GM19328 (cell line): Measurements from ENCODE around the gene NEURL2.

Experiments
- ATAC-seq: cut with Tn5 transposase; IDR thresholded peaks from one replicate; pipeline ENCODE4 v1.9.1; 2021; ENCODE audit warnings: mild to moderate bottlenecking, moderate library complexity; ENCODE audit not compliant: unreplicated experiment

Gene NEURL2

GRCh38 chr20:45848421-45848820 is 42.6 kb downstream of the NEURL2 start:
- no peak for ATAC-seq

GRCh38 chr20:45845452-45845851 is 45.6 kb downstream of the NEURL2 start:
- ATAC-seq, result no peak

GRCh38 chr20:45843506-45843905 is 47.5 kb downstream of the NEURL2 start:
- ATAC-seq, result no peak

- ATAC-seq, result no peak
These were observed 48.7 kb downstream of the NEURL2 start for GRCh38 chr20:45842169-45842812.

GRCh38 chr20:45841407-45842129 is 49.4 kb downstream of the NEURL2 start:
- no peak for ATAC-seq

GRCh38 chr20:45840700-45841198 is 50.3 kb downstream of the NEURL2 start:
- ATAC-seq, result no peak
